Kidney (tissue), 14 donors: Measurements from ENCODE around the gene MCF2L. TPM values are rescaled to one million over a fixed set of nuclear protein-coding genes. Genes with fewer than 3 reads are reported as not detected.
A peak's percentile ranks its signal among the peaks of the same experiment; 100 is the strongest.

Source experiments
- DNase-seq, 5 donors: peaks; one replicate each; pipeline ENCODE4 v3.0.0-alpha.2; 2013 to 2020
- FAIRE-seq: peaks from 2 replicates; lab custom pipeline; 2012; peaks lifted over from hg19 to GRCh38; lab: Jason Lieb, UNC
- H3K27ac ChIP-seq, 2 donors: one replicate each; pipeline ENCODE4 v1.7.0; 2013; ENCODE audit warnings: low read depth in 2 of 2, low read length in 2 of 2, inconsistent platforms in 1 of 2
- H3K27me3 ChIP-seq: one replicate; pipeline ENCODE4 v1.7.1; 2013; ENCODE audit warnings: low read length, inconsistent platforms; ENCODE audit not compliant: control insufficient read depth, insufficient read depth
- H3K36me3 ChIP-seq, 3 donors: one replicate each; pipeline versions ENCODE4 v1.7.0 to v1.7.1; 2013; ENCODE audit warnings: low read length in 3 of 3, control low read depth in 1 of 3, inconsistent platforms in 1 of 3; ENCODE audit not compliant: insufficient read depth in 3 of 3, control insufficient read depth in 2 of 3
- H3K4me1 ChIP-seq, 3 donors: one replicate each; pipeline versions ENCODE4 v1.7.0 to v1.7.1; 2013; ENCODE audit warnings: low read length in 3 of 3, inconsistent platforms in 1 of 3, low read depth in 1 of 3; ENCODE audit not compliant: control insufficient read depth in 2 of 3, insufficient read depth in 2 of 3
- H3K4me3 ChIP-seq, 3 donors: one replicate each; pipeline versions ENCODE4 v1.7.0 to v1.8.1; 2013; ENCODE audit warnings: low read length in 3 of 3, control low read depth in 1 of 3, inconsistent platforms in 1 of 3
- H3K9ac ChIP-seq, 3 donors: one replicate each; pipeline versions ENCODE4 v1.7.0 to v1.7.1; 2013; ENCODE audit warnings: low read length in 3 of 3, control low read depth in 1 of 3, inconsistent platforms in 1 of 3
- H3K9me3 ChIP-seq, 3 donors: one replicate each; pipeline versions ENCODE4 v1.7.0 to v1.7.1; 2013; ENCODE audit warnings: low read length in 3 of 3, control low read depth in 1 of 3, inconsistent platforms in 1 of 3; ENCODE audit not compliant: control insufficient read depth in 2 of 3, insufficient read depth in 1 of 3
- intact Hi-C: fragments of 100-400 bp; cut with DNase I; formaldehyde crosslinking; loops from one replicate; pipeline ENCODE4 v1.11.1; 2022
- polyA plus RNA-seq: library from polyadenylated mRNA; stranded (reverse); fragments of 350-450 nt; fragmentation: Illumina TruSeq; extraction: RNeasy Lipid Tissue Mini Kit (QIAGEN cat#74804); gene quantifications from one replicate; pipeline ENCODE4 v1.2.3, GENCODE V29; 2014; ENCODE audit warnings: low read depth, low replicate concordance; ENCODE audit not compliant: insufficient read depth
- total RNA-seq: library from RNA; stranded (reverse); fragmentation: NEBNext Ultra II Directional; extraction: Animal tissue kit (Norgen Biotek cat#: 25700); gene quantifications from one replicate; pipeline ENCODE4 v1.2.1, GENCODE V29; 2021
- TF ChIP-seq, protein P1 (sequence below): IDR thresholded peaks from 3 replicates; pipeline ENCODE4 v1.5.1; 2012; ENCODE audit warnings: mild to moderate bottlenecking, moderate library complexity, borderline replicate concordance; ENCODE audit not compliant: insufficient read depth; ENCODE audit errors: extremely low read depth
- donor health status: control.
- donor health status: control.
- donor health status: control.
- donor health status: control.
- donor health status: control.
- donor health status: DM: yes; HTN: yes; CAD: no.
- donor health status: Normal renal cell carcinoma (clear cell type).

The MCF2L gene
- total and polyA plus RNA-seq, 2 donors from 2014 or later: 12.1 to 61.9 TPM

DNA sequence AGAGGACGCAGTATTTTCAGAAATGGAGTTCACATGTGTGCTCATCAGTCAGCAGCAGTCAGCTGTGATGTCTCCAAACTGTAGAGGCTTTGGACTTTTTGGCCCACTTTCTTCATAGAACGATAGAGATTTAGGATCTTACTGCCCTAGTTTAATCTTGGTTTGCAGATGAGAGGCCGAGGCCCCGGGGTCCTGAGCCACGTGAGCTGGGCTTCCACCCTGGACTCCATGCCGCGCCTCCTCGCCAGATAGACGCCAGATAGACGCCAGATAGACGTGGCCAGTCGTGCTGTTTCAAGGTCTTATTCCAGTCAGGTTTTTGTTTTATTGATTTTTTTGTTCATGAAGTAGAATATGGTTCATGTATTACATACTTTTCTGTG is 11.7 kb upstream of the MCF2L start:
- peaks cover 0 to 12% (median 3%) of the 10 kb centered on the region in 3 donors for H3K4me1 ChIP-seq
- TF ChIP-seq, protein P1, sequence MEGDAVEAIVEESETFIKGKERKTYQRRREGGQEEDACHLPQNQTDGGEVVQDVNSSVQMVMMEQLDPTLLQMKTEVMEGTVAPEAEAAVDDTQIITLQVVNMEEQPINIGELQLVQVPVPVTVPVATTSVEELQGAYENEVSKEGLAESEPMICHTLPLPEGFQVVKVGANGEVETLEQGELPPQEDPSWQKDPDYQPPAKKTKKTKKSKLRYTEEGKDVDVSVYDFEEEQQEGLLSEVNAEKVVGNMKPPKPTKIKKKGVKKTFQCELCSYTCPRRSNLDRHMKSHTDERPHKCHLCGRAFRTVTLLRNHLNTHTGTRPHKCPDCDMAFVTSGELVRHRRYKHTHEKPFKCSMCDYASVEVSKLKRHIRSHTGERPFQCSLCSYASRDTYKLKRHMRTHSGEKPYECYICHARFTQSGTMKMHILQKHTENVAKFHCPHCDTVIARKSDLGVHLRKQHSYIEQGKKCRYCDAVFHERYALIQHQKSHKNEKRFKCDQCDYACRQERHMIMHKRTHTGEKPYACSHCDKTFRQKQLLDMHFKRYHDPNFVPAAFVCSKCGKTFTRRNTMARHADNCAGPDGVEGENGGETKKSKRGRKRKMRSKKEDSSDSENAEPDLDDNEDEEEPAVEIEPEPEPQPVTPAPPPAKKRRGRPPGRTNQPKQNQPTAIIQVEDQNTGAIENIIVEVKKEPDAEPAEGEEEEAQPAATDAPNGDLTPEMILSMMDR: no peak
- intact Hi-C loops: no loop called here
- H3K9ac ChIP-seq: no peak overlapping the region
- no peak for DNase-seq
- H3K27me3 ChIP-seq: no peaks in the 10 kb centered on the region
- no peaks in the 10 kb centered on the region for H3K36me3 ChIP-seq
- no peak overlapping the region for H3K27ac ChIP-seq
- no peak for FAIRE-seq
- no peaks in the 10 kb centered on the region for H3K9me3 ChIP-seq
- no peak overlapping the region for H3K4me3 ChIP-seq

DNA sequence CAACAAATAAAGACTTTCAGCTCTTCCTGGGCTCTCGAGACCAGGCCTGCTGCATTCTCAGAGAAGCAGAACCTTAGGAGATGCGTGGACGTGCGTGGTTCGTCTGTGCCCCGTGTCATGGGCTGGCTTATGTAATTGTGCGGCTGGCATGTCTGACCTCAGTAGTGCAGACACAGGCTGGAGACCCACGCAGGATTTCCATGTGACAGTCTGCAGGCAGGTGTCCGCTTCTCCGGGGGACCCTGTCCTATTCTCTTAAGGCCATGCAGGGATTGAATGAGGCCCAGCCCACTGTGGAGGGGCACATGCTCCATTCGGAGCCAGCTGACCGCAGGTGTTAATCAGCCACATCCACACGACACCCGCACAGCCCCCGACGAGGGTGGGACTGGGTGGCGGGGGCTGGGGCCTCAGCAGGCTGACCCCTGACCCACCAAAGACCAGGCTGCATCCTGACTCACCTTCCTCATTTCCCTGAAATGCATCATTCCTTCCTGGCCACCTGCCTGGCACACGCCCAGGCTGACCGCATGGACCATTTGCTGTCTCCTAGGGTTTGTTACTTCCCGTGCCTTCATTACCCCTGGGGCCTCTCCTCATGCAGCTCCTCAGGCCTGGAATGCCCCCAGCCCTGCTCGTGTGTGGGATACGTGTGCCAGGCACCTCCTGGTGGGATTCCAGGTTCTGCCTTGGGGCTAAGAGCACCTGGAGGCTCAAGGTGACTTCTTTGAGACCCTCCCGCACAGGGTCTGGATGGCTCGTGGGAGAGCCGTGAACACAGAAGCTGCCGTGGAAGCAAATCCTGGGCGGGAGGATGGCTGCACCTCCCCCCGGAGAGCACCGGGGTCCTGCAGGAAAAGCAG is 10.7 kb upstream of the MCF2L start:
- intact Hi-C loops: no loop called here
- no peaks in the 10 kb centered on the region for H3K36me3 ChIP-seq
- H3K27ac ChIP-seq: peak overlapping the region in 1 of 2 donors; percentile 66
- DNase-seq: peak in 2 of 5 donors; percentile 30 to 67
- H3K9ac ChIP-seq: peak overlapping the region in 1 of 3 donors; percentile 12
- H3K4me3 ChIP-seq: no peak overlapping the region
- TF ChIP-seq, protein P1: no peak
- peaks cover 0 to 6% (median 3%) of the 10 kb centered on the region in 3 donors for H3K4me1 ChIP-seq
- H3K9me3 ChIP-seq: no peaks in the 10 kb centered on the region
- FAIRE-seq: no peak
- no peaks in the 10 kb centered on the region for H3K27me3 ChIP-seq

DNA sequence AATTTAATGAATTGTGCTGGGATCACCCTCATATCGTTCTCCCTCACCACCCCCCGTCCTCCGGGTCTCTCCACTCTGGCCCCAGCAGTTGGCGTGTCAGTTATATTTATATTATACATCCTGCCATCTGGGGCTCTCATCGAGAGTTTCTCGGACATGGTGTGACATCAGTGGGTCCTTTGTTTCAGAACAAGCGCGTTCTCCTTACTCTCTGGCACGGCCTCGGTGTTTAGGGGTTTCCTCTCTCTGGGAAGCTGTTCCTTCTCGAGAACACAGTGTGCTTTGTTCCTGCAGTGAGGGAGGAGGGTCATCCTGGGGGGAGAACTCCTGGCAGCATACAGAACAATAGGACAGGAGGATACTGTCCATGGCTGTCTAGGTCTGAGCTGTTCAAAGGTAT is 9.8 kb upstream of the MCF2L start:
- no peaks in the 10 kb centered on the region for H3K9me3 ChIP-seq
- H3K36me3 ChIP-seq: no peaks in the 10 kb centered on the region
- H3K27ac ChIP-seq: peak overlapping the region in 1 of 2 donors; percentile 66
- DNase-seq: peak in 2 of 5 donors; percentile 30 to 59
- H3K4me3 ChIP-seq: no peak overlapping the region
- TF ChIP-seq, protein P1: no peak
- no peak overlapping the region for H3K9ac ChIP-seq
- intact Hi-C loops: no loop called here
- H3K27me3 ChIP-seq: no peaks in the 10 kb centered on the region
- no peak for FAIRE-seq
- peaks cover 0 to 3% (median 0%) of the 10 kb centered on the region in 3 donors for H3K4me1 ChIP-seq
